HTERT RPE-1 (cell line): Measurements from ENCODE around the gene NDUFA3.

ENCODE experiments used
- in situ Hi-C: fragments of 300-500 bp; cut with MboI; formaldehyde crosslinking; loops from 4 replicates; pipeline ENCODE4 v1.14.3; 2020; ENCODE audit warnings: low sequenced_read_pairs

The NDUFA3 gene

GRCh38 chr19:54107876-54108490, 5.3 kb downstream of the NDUFA3 start:
- in situ Hi-C loops: no loop called here

- in situ Hi-C loops: no loop called here
These were observed 5.8 kb downstream of the NDUFA3 start for GRCh38 chr19:54108496-54108895.

GRCh38 chr19:54109651-54110050, 7.0 kb downstream of the NDUFA3 start:
- in situ Hi-C loops: no loop called here

- in situ Hi-C loops: no loop called here
These were observed 11.9 kb downstream of the NDUFA3 start for GRCh38 chr19:54114340-54115108.

- in situ Hi-C loops: no loop called here
These were observed 12.7 kb downstream of the NDUFA3 start, which contains the start of the genes PRPF31 and TFPT for GRCh38 chr19:54115109-54116063. TSS of gene PRPF31 (plus strand) at chr19:54115754. CDS start at chr19:54118279, 2,525 bp downstream. TSS of gene TFPT (minus strand) at chr19:54115657. CDS start at chr19:54115269, 388 bp downstream.

GRCh38 chr19:54121259-54121658, 18.6 kb downstream of the NDUFA3 start:
- in situ Hi-C loops: no loop called here

- in situ Hi-C loops: no loop called here
These were observed 21.0 kb downstream of the NDUFA3 start for GRCh38 chr19:54123682-54124081.

GRCh38 chr19:54124393-54124792, 21.7 kb downstream of the NDUFA3 start:
- in situ Hi-C loops: no loop called here

GRCh38 chr19:54125713-54126112, 23.1 kb downstream of the NDUFA3 start:
- in situ Hi-C loops: no loop called here

- in situ Hi-C loops: no loop called here
These were observed 25.2 kb downstream of the NDUFA3 start for GRCh38 chr19:54127688-54128440.

GRCh38 chr19:54128441-54128725, 25.7 kb downstream of the NDUFA3 start:
- in situ Hi-C loops: no loop called here

GRCh38 chr19:54128796-54129616, 26.4 kb downstream of the NDUFA3 start:
- in situ Hi-C loops: no loop called here

GRCh38 chr19:54129617-54129996, 27.0 kb downstream of the NDUFA3 start:
- in situ Hi-C loops: no loop called here

- in situ Hi-C loops: no loop called here
These were observed 30.8 kb downstream of the NDUFA3 start for GRCh38 chr19:54133312-54133956.

GRCh38 chr19:54133957-54134590, 31.4 kb downstream of the NDUFA3 start:
- in situ Hi-C loops: no loop called here

- in situ Hi-C loops: no loop called here
These were observed 33.6 kb downstream of the NDUFA3 start for GRCh38 chr19:54136086-54136863.

- in situ Hi-C loops: no loop called here
These were observed 34.4 kb downstream of the NDUFA3 start for GRCh38 chr19:54136864-54137698.
